GM21723 (cell line): Measurements from ENCODE around the gene NAA16.
"Not testable (repeated sequence)": the region's sequence is repeated elsewhere in the genome, so short reads cannot be mapped to it uniquely, and the experiment has no call there.

Experiments used
- ATAC-seq: cut with Tn5 transposase; IDR thresholded peaks from one replicate; pipeline ENCODE4 v1.9.1; 2021; ENCODE audit warnings: mild to moderate bottlenecking, moderate library complexity; ENCODE audit not compliant: unreplicated experiment

Gene NAA16

DNA sequence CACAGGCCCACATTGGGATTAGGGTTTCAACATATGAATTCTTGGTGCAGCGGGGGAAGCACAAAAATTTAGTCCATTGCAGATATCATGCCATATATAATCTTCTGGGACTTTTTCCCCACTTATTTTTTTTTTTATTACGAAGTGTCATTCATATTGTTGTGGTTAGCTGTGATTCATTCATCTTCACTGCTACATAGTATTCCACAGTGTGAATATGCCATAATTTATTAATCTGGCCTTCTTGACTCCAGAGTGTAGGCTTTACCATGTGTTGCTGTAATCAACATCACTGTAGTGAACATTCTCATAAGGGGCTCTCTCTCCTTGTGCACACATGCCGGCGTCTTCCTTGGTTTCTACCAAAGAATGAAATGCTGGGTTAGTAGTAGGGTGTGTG is 92.9 kb downstream of the NAA16 start:
- no peak for ATAC-seq

DNA sequence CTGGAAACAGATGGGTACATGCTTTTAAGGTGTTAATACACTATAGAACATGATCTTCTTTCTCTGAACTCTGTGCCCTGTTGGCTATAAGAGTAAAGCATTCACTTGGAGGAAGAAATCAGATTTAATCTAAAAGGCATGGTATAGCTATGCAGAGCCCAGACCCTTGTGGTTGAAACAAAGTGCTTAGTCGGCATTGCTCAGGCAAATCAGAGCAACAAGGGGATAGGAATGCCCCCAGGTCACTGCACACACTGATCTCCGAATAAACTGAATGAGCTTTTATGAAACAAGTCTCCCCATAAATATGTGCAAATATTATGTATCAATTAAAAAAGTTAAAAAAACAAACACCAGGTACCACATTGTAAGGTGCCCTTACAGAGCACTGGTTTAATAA is 94.3 kb downstream of the NAA16 start:
- ATAC-seq = no peak

DNA sequence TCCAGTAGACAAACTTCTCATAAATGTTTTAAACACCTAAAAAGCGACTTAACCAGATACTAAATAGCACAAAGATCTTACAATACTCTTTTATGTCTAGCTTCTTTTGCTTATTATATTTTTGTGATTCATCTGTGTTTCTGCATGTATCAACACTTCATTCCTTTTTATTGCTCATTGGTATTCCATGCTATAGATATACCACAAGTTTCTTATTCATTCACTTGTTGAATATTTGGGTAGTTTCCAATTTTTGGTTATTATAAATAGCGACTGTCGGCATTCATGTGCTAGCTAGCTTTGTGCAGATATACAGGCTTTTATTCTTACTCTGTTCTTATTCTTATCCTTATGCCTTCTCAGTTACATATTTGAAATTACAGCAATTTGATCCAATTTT is 96.3 kb downstream of the NAA16 start:
- no peak for ATAC-seq

DNA sequence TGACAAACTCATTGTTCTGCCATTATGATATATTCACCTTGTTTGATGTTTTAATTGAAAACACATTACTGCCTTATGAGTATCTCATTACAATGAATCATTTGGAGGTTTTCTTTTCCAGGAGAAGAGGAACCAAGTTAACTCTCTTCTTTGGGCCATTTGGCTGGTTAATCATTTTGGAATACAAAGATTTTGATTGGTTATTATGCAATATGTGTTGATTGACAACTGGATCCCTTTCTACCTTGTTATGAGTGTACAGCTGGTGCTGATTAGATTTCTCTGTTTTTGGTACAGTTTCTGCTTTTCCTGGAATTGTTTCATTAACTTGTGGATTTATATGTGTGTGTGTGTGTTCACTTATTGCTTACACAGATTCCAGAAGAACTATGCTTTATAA is 97.1 kb downstream of the NAA16 start:
- no peak for ATAC-seq

DNA sequence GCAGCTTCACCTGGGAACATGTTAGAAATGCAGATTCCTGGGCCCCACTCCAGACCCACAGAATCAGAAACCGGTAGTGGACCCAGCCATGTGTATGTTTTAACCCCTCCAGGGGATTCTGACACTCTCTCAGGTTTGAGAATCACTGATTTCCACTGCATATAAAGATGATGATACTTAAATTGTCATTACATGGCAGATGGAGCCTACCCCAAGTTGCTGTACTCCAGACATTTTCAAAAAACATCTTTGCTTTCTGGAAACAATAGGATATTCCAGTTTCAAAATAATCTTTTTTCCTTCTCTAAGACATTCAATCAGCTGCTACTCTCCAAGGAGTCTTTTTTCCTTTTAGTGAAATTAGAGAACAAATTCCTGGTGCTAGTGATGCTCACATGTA is 97.7 kb downstream of the NAA16 start:
- no peak for ATAC-seq

- ATAC-seq = no peak
Measured at GRCh38 chr13:41409611-41410010, 98.5 kb downstream of the NAA16 start.

- ATAC-seq = no peak
Measured at GRCh38 chr13:41411060-41411459, 100.0 kb downstream of the NAA16 start.

- no peak for ATAC-seq
Measured at GRCh38 chr13:41411522-41411921, 100.5 kb downstream of the NAA16 start.

DNA sequence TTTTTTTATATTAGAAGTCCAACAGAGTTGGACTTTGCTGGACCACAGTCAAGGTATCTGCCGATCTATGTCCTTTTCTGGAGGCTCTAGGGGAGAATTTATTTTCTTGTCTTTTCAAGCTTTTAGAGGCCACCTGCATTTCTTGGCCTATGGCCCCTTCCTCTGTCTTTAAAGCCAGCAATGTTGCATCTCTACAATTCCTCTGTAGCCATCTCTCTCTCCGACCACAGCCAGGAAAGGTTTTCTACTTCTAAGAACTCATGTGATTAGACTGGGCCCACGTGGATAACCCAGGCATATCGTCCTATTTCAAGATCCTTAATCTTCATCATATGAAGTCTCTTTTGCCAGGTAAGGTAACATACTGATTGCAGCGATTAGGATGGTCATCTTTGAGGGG is 102.8 kb downstream of the NAA16 start:
- ATAC-seq = no peak

- ATAC-seq = no peak
Measured at GRCh38 chr13:41416276-41416675, 105.2 kb downstream of the NAA16 start.

DNA sequence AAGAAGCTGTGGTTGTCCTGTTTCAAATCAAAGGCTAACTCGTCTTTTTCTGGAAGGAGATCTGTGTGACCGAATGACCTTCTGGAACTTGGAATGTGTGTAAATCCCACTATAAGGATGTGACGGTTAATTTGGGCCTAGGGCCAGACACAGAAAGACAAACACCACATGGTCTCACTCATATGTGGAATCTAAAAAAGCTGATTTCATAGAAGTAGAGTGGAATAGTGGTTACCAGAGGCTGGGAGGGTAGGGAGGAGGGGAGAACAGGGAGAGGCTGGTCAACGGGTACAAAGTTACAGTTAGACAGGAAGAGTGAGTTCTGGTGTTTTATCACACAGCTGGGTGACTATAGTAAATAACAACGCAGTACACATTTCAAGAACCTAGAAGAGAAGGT is 107.0 kb downstream of the NAA16 start:
- ATAC-seq = no peak

- no peak for ATAC-seq
Measured at GRCh38 chr13:41418731-41419130, 107.7 kb downstream of the NAA16 start.

DNA sequence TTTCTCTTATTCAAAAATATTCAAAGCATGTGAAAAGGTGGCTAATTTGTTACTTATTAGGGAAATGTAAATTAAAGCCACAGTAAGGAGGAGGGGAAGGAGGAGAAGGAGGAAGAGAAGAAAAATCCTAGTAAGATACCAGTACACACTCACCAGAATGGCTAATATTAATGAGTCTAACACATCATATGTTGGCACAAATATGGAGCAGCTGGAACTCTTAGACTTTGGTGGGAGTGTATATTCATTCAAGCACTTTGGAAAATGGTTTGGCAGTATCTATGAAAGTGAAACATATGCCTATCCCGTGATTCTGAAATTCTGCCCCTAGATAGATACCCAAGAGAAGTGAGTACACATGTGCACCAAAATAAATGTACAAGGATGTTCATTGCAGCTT is 108.1 kb downstream of the NAA16 start:
- no peak for ATAC-seq

DNA sequence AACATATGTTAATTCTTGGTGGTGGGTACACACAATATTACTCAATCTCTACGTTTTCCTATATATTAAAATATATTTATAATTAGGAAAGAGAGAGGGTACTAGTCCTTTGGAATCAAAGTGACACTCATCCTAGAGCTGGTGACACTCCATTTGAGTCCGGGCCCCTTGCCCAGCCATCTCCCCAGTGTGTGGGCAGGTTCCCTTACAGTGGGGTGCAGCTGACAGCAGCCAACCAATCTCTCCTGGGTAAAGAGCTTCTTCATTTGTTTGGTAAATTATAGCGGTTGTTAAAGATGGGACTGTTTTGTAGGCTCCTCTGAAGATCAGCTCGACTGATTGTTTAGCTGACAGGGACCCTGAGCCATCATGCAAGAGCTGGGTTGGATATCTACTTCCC is 109.1 kb downstream of the NAA16 start:
- no peak for ATAC-seq

DNA sequence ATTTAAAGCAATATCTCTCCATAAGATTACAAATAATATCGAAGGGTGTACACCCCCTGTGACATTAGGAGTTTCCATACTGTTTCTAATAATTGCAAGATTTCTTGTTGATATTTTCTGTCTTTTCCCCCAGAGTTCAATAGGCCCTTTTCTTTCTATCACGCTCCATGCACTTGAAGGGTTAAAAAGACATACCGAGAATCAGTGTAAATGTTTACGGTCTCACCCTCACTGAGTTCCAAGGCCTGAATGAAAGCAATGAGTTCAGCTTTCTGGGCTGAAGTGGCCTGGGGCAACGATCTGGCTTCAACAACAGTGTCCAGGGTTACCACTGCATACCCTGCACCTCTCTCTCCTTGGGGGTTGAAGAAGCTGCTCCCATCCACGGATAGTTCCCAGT is 110.3 kb downstream of the NAA16 start:
- ATAC-seq = not testable (repeated sequence)

- ATAC-seq = not testable (repeated sequence)
Measured at GRCh38 chr13:41421983-41422382, 110.9 kb downstream of the NAA16 start.

GRCh38 chr13:41423259-41423658 is 112.2 kb downstream of the NAA16 start:
- ATAC-seq = not testable (repeated sequence)

GRCh38 chr13:41424675-41425074 is 113.6 kb downstream of the NAA16 start:
- not testable (repeated sequence) for ATAC-seq

- no peak for ATAC-seq
Measured at GRCh38 chr13:41426047-41426446, 115.0 kb downstream of the NAA16 start.
